ENCODE data around the gene MAGEA9B. TPM values are rescaled to one million over a fixed set of nuclear protein-coding genes. Genes with fewer than 3 reads are reported as not detected.

The MAGEA9B gene, protein sequence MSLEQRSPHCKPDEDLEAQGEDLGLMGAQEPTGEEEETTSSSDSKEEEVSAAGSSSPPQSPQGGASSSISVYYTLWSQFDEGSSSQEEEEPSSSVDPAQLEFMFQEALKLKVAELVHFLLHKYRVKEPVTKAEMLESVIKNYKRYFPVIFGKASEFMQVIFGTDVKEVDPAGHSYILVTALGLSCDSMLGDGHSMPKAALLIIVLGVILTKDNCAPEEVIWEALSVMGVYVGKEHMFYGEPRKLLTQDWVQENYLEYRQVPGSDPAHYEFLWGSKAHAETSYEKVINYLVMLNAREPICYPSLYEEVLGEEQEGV
- not detected in 5 replicates for total RNA-seq (2022; extraction: Qiagen RNA extraction; ENCODE audit: low read depth)

DNA sequence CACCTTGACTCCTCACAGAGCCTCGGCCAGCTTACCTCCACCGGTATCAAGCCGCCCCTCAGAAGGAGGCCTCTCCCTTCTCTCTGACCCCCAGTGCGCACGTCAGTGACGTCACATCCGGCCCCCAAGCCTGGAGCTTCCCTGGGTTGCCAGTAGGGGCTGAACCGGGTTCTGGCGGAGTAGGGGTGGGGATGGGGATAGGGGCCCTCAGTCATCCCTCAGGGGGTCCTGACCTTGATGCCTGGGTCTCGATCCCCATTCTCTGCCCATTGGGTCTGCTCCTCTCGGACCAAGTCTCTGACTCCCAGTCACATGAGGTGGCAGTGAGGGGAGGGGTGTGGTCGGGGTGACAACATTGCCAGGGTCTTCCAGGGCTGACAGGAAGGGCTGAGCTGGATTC is at the start of gene MAGEA9B:
MAGEA9B (minus strand) TSS at position 101 of the 400 bp plus-strand sequence. CDS start 4,280 bp downstream, outside the sequence.

DNA sequence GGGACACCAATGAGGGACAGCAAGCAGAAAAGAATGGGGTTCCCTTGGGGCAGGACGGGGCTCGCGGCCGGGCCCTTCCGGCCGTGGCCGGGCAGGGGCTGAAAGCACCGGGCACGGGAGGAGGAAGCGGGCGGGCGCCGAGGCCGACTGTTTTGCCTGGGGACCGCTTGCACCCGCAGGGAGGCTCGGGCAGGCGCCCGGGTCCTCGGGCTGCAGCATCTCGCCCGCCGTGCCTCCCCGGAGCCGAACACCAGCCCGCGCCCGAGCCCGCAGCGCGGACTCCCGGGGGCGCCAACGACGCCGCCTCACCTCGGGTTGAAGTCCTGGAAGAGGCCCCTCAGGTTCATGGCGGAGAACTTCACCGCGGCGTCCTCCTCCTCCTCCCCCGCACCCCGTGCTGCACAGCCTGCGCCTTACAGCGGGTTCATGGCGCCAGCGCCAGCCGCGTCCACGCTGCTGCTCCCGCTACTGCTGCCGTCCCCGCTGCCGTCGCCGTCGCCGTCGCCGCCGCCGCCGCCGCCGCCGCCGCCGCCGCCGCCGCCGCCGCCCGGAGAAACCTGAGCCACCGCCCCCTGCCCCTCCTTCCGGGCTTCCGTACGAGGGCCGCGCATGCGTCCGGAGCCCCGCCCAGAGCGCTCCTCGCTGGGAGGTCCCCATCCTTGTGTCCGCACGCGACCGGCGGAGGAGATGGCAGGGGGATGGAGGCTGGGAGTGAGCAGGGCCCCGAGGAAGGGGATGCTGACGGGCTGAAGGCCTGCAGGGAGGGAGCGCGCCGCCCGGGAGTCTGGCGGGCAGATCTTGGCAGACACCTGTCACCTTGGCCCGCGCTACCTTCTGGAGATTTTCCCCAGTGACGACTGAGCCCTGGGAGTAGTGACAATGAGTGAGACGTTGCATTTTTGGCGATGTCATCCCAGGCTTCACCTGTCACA is 44.2 kb upstream of the MAGEA9B start, which contains the start of gene TMEM185A:
TMEM185A (minus strand) TSS at position 559 of the 932 bp plus-strand sequence; CDS start at position 347, 212 bp downstream.

DNA sequence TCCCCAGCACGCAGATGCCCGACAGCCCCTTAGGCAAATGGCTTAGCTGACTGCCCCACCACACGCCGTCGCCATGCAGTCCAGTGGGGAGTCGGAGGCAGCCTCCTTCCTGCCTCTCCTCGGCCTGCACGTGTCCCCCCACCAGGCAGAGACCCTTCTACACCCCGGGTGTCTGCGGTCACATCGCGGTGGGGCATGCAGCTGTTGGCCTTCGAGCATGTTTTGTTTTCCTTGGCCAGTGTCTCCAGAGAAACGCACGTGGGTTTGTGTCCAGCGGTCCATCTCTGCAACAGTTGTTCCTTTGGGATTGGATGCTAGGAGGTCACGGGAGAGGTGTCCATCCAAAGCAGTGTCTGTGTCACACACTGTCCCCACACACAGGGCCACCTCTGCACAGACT is 8.0 kb upstream of the MAGEA9B start, which contains the start of gene HSFX2:
HSFX2 (minus strand) TSS at position 101 of the 400 bp plus-strand sequence. CDS start 614 bp downstream, outside the sequence.

DNA sequence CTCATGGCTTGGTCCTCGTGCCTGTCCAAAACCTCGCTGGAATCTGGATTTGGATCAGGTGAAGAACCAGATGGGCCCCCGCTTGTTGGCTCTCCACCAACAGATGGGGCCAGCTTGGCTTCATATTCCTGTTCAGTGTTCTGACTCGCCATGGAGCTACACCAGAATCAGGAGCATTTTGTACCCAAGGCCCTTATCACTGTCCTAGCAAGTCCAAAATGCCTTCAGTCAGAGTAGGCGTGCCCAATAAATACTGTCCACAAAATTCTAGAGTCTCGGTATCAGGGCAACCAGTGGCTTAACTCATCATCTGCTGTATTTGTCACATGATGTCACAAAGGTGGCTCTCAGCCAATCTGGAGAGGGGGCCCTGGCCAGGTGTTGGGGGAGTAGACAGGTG is 37.6 kb downstream of the MAGEA9B start, which contains the start of gene HSFX3:
HSFX3 (minus strand) TSS at position 224 of the 400 bp plus-strand sequence; CDS start at position 152, 72 bp downstream.

DNA sequence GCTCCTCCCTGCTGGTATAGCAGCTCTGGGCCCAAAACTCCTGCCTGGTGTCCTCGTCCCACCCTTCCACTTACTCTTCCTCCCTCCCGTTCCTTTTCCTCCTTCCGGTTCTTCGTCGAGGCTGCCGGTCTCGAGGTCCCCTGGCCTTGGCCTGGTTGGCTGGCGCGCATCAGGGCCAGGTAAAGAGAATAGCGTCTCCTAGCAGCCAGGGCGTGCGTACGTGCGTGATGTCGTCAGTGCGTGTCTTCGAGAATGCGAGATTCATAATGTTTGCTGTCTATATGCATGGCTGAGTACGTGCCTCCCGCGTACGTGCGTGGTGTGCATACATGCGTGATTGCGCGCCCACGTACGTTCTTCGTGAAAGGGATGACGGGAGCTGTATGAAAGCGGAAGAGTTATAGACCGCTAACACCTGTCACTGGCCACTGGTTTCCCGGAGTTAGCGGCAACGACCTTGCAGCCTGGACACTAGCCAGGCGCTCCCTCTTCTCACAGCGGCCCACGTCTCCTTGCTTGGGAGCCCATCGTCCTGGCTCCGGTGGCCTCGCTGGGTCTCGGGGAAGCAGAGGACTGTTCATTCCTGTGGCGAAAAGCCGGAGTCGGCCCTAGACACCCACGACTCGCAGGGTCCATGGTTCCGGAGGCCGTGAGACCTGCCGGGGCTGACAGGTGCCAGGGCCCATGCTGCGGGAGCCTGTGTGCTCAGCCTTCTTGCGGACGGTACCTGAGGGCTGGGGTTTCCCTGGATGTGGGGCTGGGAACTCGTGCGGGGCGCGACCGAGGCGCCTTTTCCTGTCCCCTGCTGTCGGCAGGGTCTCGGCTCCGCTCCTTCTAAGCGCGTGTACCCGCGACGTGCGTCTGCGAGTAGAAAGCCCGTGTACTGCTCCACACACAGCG is 46.4 kb downstream of the MAGEA9B start, which contains the start of gene EOLA1:
EOLA1 (plus strand) TSS at position 392 of the 900 bp plus-strand sequence. CDS start 4,619 bp downstream, outside the sequence.

Other genes starting within 250 kb of the MAGEA9B start
- gene IDS, start 82.2 kb downstream of the MAGEA9B start, total RNA-seq (2022; extraction: Qiagen RNA extraction; ENCODE audit: low read depth): 72.7 to 106 TPM (median 96.9 TPM) in 5 replicates
- 18.8 to 24.6 TPM (median 22.5 TPM) in 5 replicates for gene EOLA1, start 46.4 kb downstream of the MAGEA9B start, total RNA-seq (2022; extraction: Qiagen RNA extraction; ENCODE audit: low read depth)
- gene HSFX3, start 37.5 kb downstream of the MAGEA9B start, total RNA-seq (2022; extraction: Qiagen RNA extraction; ENCODE audit: low read depth): not detected in 5 replicates
- gene HSFX2, start 7.9 kb upstream of the MAGEA9B start, total RNA-seq (2022; extraction: Qiagen RNA extraction; ENCODE audit: low read depth): 0.20 to 0.30 TPM in 2 of 5 replicates, not detected in the others
- 25.0 to 29.4 TPM (median 26.9 TPM) in 5 replicates for gene TMEM185A, start 44.3 kb upstream of the MAGEA9B start, total RNA-seq (2022; extraction: Qiagen RNA extraction; ENCODE audit: low read depth)
- gene MAGEA11, start 124.6 kb upstream of the MAGEA9B start, total RNA-seq (2022; extraction: Qiagen RNA extraction; ENCODE audit: low read depth): not detected in 5 replicates
- 0.13 to 0.44 TPM (median 0.43 TPM) in 5 replicates for gene HSFX1, start 186.6 kb upstream of the MAGEA9B start, total RNA-seq (2022; extraction: Qiagen RNA extraction; ENCODE audit: low read depth)
- not detected in 5 replicates for gene MAGEA9, start 194.5 kb upstream of the MAGEA9B start, total RNA-seq (2022; extraction: Qiagen RNA extraction; ENCODE audit: low read depth)